Measurements from ENCODE around the gene CYP26B1. TPM values are rescaled to one million over a fixed set of nuclear protein-coding genes. Genes with fewer than 3 reads are reported as not detected.

CYP26B1 gene
- total and polyA plus RNA-seq, 9 of the 15 experiments (the other 6 are each of a cell fraction or from before 2014, with no cell fraction given) = 0.01 to 0.13 (median 0.04) TPM; not detected in 6

GRCh38 chr2:72095364-72095763, 52.3 kb downstream of the CYP26B1 start:
- ATAC-seq (no peak), DNase-seq (ENCODE audit: extremely low read depth in 1 of 4, low spot score in 3 of 4) (no peak), FAIRE-seq (no peak)
- ChIA-PET POLR2A (interaction anchor here (1.4 kb wide), 1 partner anchor 13 kb away, joined by 3 read pairs; no protein-coding TSS in a partner anchor), CTCF (ENCODE audit: low intra/inter-chr PET ratio) (no interaction called here)
- in situ Hi-C loops (cut with MboI) = no loop called here
- Histone ChIP-seq H3K27me3 (ENCODE audit: control insufficient read depth in 2 of 2, insufficient read depth in 2 of 2, low read length in 2 of 2) (peaks cover 0 to 4% of the 10 kb centered on the region in 2 experiments; a peak in 3 of 5 replicates), H3K9me3 (replicated peaks; ENCODE audit: control insufficient read depth, insufficient read depth, low read depth, low read length) (no peaks in the 10 kb centered on the region), H3K4me2 (ENCODE audit: insufficient read depth, low read length) (no peak overlapping the region), H3K4me1 (replicated peaks in 1 of 2; ENCODE audit: control insufficient read depth in 2 of 2, insufficient read depth in 2 of 2, low read length in 2 of 2) (no peaks in the 10 kb centered on the region; a peak in 1 of 5 replicates), H2AFZ (ENCODE audit: low read depth, low read length) (no peak overlapping the region), H3K36me3 (ENCODE audit: control insufficient read depth, insufficient read depth, low read length) (no peaks in the 10 kb centered on the region), H4K20me1 (replicated peaks; ENCODE audit: control insufficient read depth, insufficient read depth, low read length) (no peaks in the 10 kb centered on the region), H3K79me2 (ENCODE audit: control insufficient read depth, insufficient read depth, low read length) (no peaks in the 10 kb centered on the region), H3K4me3 (no peak overlapping the region), H3K9me1 (ENCODE audit: control insufficient read depth, insufficient read depth, low read length) (no peaks in the 10 kb centered on the region), H3K27ac (ENCODE audit: extremely low read depth, low read depth, low read length) (no peak overlapping the region), H3K9ac (ENCODE audit: insufficient read depth in 1 of 2, low read depth in 2 of 2, low read length in 2 of 2) (no peak overlapping the region)
- no peak for TF ChIP-seq HNRNPL (IDR thresholded peaks at IDR 0.05; ENCODE audit: low read depth, low read length)
- TF ChIP-seq RCOR1 (IDR thresholded peaks at IDR 0.05; ENCODE audit: borderline replicate concordance in 1 of 2, low read depth in 2 of 2, low read length in 2 of 2) = no peak
- TF ChIP-seq ETS1 (conservative IDR thresholded peaks at IDR 0.05; ENCODE audit: control insufficient read depth, low read depth, low read length) = no peak
- no peak for TF ChIP-seq KDM5B (IDR thresholded peaks at IDR 0.05; ENCODE audit: insufficient replicate concordance, low read depth, low read length)
- no peak for TF ChIP-seq KLF6 (CRISPR knock-in tag; IDR thresholded peaks at IDR 0.05; ENCODE audit: borderline replicate concordance)
- no peak for TF ChIP-seq HLTF (IDR thresholded peaks at IDR 0.05)
- 0% methylated on average over 3 of the region's 3 CpGs for WGBS (ENCODE audit: insufficient coverage, low coverage, missing lambda C conversion rate)
- intact Hi-C loops (cut with micrococcal nuclease) = no loop called here
- no TSS peak for BruUV-seq (replicated peaks)
